ENCODE measurements around the gene DNAJB5. TPM values are rescaled to one million over a fixed set of nuclear protein-coding genes. Genes with fewer than 3 reads are reported as not detected.

Gene DNAJB5
- total RNA-seq, 2 donors from 2014 or later, result 19.8 to 40.1 TPM

- H3K27ac Mint-ChIP-seq, result no peak overlapping the region
- peaks cover 6% of the 10 kb centered on the region for H3K4me1 ChIP-seq (ENCODE audit: control insufficient read depth, insufficient read depth, low read length)
- peaks cover 47% of the 10 kb centered on the region for H3K36me3 Mint-ChIP-seq (ENCODE audit: low read depth)
- no peaks in the 10 kb centered on the region for H3K27me3 Mint-ChIP-seq (ENCODE audit: insufficient read depth)
- TF ChIP-seq CTCF (conservative IDR thresholded peaks at IDR 0.05), result no peak
- WGBS, 2 experiments (ENCODE audit: insufficient coverage in 1 of 2, insufficient read length in 1 of 2), result 98 to 100% methylated on average over 2 of the region's 2 CpGs
- H3K4me1 Mint-ChIP-seq, result peaks cover 4% of the 10 kb centered on the region
- H3K4me3 Mint-ChIP-seq, result no peak overlapping the region
- no peak for DNase-seq
- no peak overlapping the region for H3K9ac ChIP-seq (ENCODE audit: extremely low read depth, low read length, poor library complexity, severe bottlenecking)
- peaks cover 53% of the 10 kb centered on the region for H3K9me3 ChIP-seq (ENCODE audit: control insufficient read depth, low read length)
- peaks cover 44% of the 10 kb centered on the region for H3K9me3 Mint-ChIP-seq
- H3K36me3 ChIP-seq (ENCODE audit: control insufficient read depth, insufficient read depth, low read length), result peaks cover 49% of the 10 kb centered on the region
- H3K4me3 ChIP-seq (ENCODE audit: low read length), result no peak overlapping the region
- H3K27me3 ChIP-seq (ENCODE audit: control insufficient read depth, insufficient read depth, low read length, poor library complexity, severe bottlenecking), result no peaks in the 10 kb centered on the region
- H3K27ac ChIP-seq (ENCODE audit: low read depth, low read length), result no peak overlapping the region
These were observed 43.6 kb downstream of the DNAJB5 start for GRCh38 chr9:35033101-35033500.

GRCh38 chr9:35035851-35036701, 46.5 kb downstream of the DNAJB5 start:
- H3K4me1 Mint-ChIP-seq, result peaks cover 4% of the 10 kb centered on the region
- TF ChIP-seq CTCF (conservative IDR thresholded peaks at IDR 0.05), result peak; percentile 29
- H3K27ac Mint-ChIP-seq, result no peak overlapping the region
- peaks cover 44% of the 10 kb centered on the region for H3K36me3 Mint-ChIP-seq (ENCODE audit: low read depth)
- H3K27me3 Mint-ChIP-seq (ENCODE audit: insufficient read depth), result no peaks in the 10 kb centered on the region
- Histone ChIP-seq H3K9me3 (ENCODE audit: control insufficient read depth, low read length) (peaks cover 24% of the 10 kb centered on the region), H3K4me3 (ENCODE audit: low read length) (no peak overlapping the region), H3K27me3 (ENCODE audit: control insufficient read depth, insufficient read depth, low read length, poor library complexity, severe bottlenecking) (no peaks in the 10 kb centered on the region), H3K4me1 (ENCODE audit: control insufficient read depth, insufficient read depth, low read length) (no peaks in the 10 kb centered on the region), H3K9ac (ENCODE audit: extremely low read depth, low read length, poor library complexity, severe bottlenecking) (no peak overlapping the region), H3K36me3 (ENCODE audit: control insufficient read depth, insufficient read depth, low read length) (peaks cover 38% of the 10 kb centered on the region), H3K27ac (ENCODE audit: low read depth, low read length) (no peak overlapping the region)
- WGBS, 2 experiments (ENCODE audit: insufficient coverage in 1 of 2, insufficient read length in 1 of 2), result 96 to 98% methylated on average over 38 to 48 of the region's 48 CpGs
- DNase-seq, result peak; percentile 63
- H3K4me3 Mint-ChIP-seq, result peak overlapping the region; percentile 53
- peaks cover 16% of the 10 kb centered on the region for H3K9me3 Mint-ChIP-seq

- Histone ChIP-seq H3K4me3 (ENCODE audit: low read length) (no peak overlapping the region), H3K9ac (ENCODE audit: extremely low read depth, low read length, poor library complexity, severe bottlenecking) (no peak overlapping the region), H3K27me3 (ENCODE audit: control insufficient read depth, insufficient read depth, low read length, poor library complexity, severe bottlenecking) (no peaks in the 10 kb centered on the region), H3K36me3 (ENCODE audit: control insufficient read depth, insufficient read depth, low read length) (peaks cover 34% of the 10 kb centered on the region), H3K9me3 (ENCODE audit: control insufficient read depth, low read length) (peaks cover 4% of the 10 kb centered on the region), H3K27ac (ENCODE audit: low read depth, low read length) (no peak overlapping the region), H3K4me1 (ENCODE audit: control insufficient read depth, insufficient read depth, low read length) (peaks cover 4% of the 10 kb centered on the region)
- no peak for TF ChIP-seq CTCF (conservative IDR thresholded peaks at IDR 0.05)
- 95 to 97% methylated on average over 3 of the region's 3 CpGs for WGBS, 2 experiments (ENCODE audit: insufficient coverage in 1 of 2, insufficient read length in 1 of 2)
- peak; percentile 26 for DNase-seq
- Mint-ChIP-seq H3K4me3 (no peak overlapping the region), H3K9me3 (no peaks in the 10 kb centered on the region), H3K27me3 (ENCODE audit: insufficient read depth) (no peaks in the 10 kb centered on the region), H3K27ac (peak overlapping the region; percentile 50), H3K36me3 (ENCODE audit: low read depth) (peaks cover 54% of the 10 kb centered on the region), H3K4me1 (no peaks in the 10 kb centered on the region)
These were observed 52.6 kb downstream of the DNAJB5 start for GRCh38 chr9:35042081-35042604.

Measured in endodermal cell (in vitro differentiated cells).